GM18511 (cell line): Measurements from ENCODE around the gene LGALS1.
A peak's percentile ranks its signal among the peaks of the same experiment; 100 is the strongest.

Experiments used
- ATAC-seq: cut with Tn5 transposase; IDR thresholded peaks from one replicate; pipeline ENCODE4 v1.9.1; 2021; ENCODE audit warnings: mild to moderate bottlenecking, moderate library complexity; ENCODE audit not compliant: unreplicated experiment

Gene LGALS1

DNA sequence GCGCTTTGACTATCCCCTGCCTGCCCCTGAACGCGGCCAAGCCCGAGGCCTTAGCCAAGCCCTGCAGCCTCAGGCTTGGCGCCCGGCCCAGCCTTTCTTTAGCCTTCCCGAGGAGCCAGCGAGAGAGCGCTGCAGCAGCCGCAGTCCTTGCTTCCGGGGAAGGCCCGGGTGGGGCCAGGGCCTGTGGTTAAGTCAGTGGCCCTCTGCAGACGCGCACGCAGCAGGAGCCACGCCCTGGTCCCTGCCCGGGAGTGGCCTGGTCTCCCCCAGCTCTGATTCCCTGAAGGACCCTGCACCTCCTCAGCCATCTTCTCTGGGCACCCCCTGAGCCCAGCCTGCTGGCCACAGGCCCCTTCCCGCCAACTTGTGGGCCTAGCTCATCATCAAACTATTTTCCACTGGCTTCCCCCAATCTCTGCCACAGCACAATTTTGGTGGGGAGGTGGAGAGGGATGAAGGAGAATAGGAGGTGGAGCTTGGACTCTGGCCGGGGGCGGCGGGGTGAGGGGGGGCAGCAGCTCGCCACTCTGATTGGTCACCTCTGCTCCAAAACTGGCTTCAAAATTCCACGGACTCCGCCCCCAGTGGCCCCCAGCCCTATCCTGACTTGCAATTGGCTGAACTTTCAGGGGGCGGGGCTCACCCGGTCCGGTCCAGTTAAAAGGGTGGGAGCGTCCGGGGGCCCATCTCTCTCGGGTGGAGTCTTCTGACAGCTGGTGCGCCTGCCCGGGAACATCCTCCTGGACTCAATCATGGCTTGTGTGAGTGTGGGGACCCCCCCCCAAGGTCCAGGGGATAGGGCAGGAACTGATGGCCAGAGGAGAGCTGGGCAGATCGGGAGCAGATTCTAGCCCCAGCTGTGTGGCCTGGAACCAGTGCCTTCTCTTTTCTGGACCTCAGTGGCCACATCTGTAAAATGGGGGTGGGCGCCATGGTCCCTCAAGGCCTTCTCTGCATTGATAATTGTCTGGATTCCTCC is at the start of gene LGALS1:
Gene LGALS1 (plus strand): TSS at position 686 of the 979 bp plus-strand sequence. CDS start 67 bp downstream, at position 753.
- peak; percentile 46 for ATAC-seq

DNA sequence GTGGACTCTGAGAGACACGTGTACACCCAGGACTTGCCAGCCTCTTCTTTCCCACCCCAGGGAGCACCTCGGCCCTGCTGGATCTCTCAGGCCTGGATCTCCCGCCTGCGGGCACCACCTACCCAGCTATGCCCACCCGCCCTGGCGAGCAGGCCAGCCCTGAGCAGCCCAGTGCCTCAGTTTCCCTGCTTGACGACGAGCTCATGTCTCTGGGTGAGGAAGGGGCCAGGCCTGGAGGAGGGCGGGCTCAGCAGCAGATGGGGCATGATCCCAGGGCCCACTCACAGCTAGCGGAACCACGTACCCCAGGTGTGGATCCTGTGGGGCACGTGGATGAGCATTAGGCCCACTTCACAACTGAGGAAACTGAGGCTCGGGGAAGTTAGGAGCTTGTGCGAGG is 49.7 kb upstream of the LGALS1 start:
- ATAC-seq = no peak

GRCh38 chr22:37626144-37626543 is 49.3 kb upstream of the LGALS1 start:
- no peak for ATAC-seq

- ATAC-seq = no peak
Observed at GRCh38 chr22:37626556-37627075, 48.8 kb upstream of the LGALS1 start.

- no peak for ATAC-seq
Observed at GRCh38 chr22:37627121-37627520, 48.3 kb upstream of the LGALS1 start.

- ATAC-seq = no peak
Observed at GRCh38 chr22:37627545-37627944, 47.9 kb upstream of the LGALS1 start.

DNA sequence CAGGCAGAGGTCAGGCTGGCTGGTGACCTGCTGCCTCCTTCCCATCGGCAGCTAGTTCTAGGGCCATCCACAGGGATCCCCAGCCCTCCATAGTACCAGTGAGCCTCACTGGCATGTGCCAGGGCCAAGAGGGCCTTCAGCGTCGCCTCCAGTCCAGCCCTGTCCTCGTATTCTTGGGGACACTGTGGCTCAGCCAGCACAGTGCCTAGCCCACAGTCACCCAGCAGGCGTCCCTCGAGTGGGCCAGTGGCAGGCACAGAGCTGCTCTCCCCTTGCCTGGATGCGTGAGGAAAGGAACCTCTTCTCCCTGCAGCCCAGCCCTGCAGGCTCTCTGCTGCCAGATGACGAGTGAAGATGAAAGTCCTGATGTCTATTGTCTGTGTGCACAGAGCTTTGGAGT is 46.6 kb upstream of the LGALS1 start:
- ATAC-seq = no peak

DNA sequence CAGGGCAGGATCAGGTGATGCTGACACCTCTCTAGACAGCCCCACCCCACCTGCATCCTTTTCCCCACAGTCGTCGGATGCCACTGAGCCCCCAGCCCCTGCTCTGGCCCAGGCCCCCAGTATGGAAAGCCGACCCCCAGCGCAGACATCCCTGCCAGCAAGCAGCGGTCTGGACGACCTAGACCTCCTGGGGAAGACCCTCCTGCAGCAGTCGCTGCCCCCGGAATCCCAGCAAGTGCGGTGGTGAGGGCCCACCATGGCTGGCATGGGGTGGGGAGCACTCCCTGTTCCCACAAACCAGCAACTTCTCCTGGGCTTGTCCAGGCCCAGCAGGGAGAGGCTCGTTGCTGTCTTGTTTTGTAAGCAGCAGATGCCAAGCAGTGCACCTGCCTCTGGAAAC is 45.5 kb upstream of the LGALS1 start:
- ATAC-seq = no peak

GRCh38 chr22:37630839-37631435 is 44.5 kb upstream of the LGALS1 start:
- ATAC-seq = no peak

DNA sequence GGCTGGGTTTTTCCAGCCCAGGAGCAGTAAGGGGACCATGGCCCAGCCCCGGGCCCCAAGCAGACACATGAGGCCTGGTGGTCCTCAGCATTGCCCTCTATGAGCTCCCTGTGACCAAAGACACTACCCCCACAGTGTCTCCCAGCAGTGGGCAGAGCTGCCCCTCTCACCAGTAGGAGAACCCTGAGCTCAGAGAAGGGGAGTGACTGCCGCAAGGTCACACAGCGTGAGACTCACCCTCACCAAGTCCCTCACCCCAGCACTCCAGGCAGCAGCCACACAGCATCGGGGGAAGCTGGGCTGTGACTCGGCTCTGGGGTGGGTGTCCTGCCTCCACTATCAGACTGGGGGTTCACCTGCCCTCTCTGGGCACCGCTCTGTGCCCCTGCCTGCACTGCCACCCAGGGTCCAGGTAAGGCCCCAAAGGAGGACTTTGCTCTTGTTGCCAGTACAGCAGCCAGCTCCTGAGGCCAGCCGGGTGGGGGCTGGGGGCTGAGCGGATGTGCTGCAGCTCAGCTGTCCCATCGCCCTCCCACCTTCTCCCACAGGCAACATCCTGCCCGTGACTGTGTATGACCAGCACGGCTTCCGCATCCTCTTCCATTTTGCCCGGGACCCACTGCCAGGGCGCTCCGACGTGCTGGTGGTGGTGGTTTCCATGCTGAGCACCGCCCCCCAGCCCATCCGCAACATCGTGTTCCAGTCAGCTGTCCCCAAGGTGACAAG is 43.8 kb upstream of the LGALS1 start:
- no peak for ATAC-seq

DNA sequence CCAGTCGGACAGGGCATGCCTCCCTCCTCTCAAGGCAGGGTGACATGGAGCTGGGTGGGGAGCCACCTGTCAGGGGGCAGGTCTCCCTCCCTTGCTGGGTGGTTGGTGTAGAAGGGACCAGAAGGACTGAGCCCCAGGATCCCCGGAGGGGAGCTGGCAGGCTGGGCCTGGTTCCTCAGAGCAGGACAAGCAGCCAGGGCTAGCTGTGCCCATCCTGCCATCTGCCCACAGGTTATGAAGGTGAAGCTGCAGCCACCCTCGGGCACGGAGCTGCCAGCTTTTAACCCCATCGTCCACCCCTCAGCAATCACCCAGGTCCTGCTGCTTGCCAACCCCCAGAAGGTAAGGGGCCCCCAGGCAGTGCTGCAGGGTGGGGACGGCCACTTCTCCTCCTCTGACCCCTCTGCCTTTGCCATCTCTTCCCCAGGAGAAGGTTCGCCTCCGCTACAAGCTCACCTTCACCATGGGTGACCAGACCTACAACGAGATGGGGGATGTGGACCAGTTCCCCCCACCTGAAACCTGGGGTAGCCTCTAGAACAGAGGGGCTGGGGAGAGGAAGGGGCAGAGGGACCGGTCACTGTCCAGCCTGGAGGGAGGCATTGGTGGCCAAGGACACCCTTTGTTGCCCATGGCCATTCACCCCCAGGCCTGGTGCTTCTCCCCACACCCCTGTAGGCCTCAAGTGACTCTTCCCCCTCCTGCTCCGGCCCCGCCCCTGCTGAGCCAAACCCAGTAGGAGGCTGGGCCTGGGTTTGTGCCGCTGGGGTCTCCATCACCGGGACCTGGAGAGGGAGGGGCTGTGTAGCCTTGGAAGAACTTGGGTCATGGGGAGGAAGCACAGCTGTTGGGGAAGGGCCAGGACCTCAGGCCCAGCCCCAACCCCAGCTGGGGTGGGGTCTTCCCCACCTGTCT is 43.0 kb upstream of the LGALS1 start:
- ATAC-seq = peak; percentile 23

GRCh38 chr22:37633089-37633624 is 42.3 kb upstream of the LGALS1 start:
- peak; percentile 60 for ATAC-seq

GRCh38 chr22:37633625-37634416 is 41.6 kb upstream of the LGALS1 start:
- ATAC-seq = peak; percentile 67

- no peak for ATAC-seq
Observed at GRCh38 chr22:37634417-37634924, 41.0 kb upstream of the LGALS1 start.

GRCh38 chr22:37635157-37635556 is 40.3 kb upstream of the LGALS1 start:
- ATAC-seq = no peak

DNA sequence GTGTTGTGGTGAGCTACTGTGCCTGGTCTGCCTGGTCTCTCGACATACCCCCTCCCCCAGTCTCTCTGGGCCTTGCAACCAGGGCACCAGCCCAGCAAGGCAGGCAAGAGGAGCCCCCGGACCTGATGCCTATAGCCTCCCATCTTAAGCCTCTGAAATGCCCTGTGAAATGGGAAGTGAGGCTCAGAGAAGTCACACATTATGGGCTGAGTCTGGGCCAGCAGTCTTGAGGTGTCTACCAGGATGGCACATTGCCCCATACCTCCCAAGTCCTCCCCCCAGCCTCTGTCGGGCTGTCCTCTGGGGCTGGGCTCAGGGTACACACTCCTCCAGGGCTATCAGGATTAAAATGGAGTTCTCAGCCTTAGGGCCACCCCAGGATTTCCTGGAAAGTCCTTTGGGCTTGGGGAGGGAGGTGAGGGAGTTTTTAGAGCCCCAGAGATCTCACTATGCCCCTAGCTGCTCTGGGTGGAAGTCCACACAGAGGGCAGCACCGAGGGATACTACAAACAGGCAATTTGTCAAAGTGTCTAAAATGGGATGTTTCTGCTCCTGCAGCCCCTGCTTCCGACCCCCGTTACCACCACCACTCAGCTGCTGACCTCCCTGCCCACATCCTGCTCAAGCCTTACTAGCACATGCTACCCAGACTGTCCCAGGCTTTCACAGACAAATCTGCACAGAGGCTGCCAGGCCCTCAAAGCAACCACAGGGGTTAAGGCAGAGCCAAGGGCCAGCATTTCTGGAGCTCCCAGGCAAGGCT is 39.1 kb upstream of the LGALS1 start:
- no peak for ATAC-seq

GRCh38 chr22:37636949-37637273 is 38.5 kb upstream of the LGALS1 start:
- ATAC-seq = no peak

GRCh38 chr22:37638391-37639069 is 36.9 kb upstream of the LGALS1 start:
- ATAC-seq = no peak
